Subcutaneous adipose tissue (tissue), 4 donors: ENCODE data around the gene AUTS2. TPM values are rescaled to one million over a fixed set of nuclear protein-coding genes. Genes with fewer than 3 reads are reported as not detected.

Experiments
- total RNA-seq, 4 donors: library from RNA; depleted of rRNA; stranded (reverse); fragments of >200 nt; gene quantifications; one replicate each; pipeline ENCODE4 v1.1.0, GENCODE V29; 2016
- TF ChIP-seq, protein P1 (sequence below): fragments of 450-650 bp; IDR thresholded peaks from one replicate; pipeline ENCODE4 v1.5.1; 2016; ENCODE audit warnings: low read depth, mild to moderate bottlenecking, control low read depth, antibody characterized with exemption, moderate library complexity

AUTS2 gene
- total RNA-seq, 4 donors from 2014 or later = 22.4 to 46.9 (median 27.4) TPM

DNA sequence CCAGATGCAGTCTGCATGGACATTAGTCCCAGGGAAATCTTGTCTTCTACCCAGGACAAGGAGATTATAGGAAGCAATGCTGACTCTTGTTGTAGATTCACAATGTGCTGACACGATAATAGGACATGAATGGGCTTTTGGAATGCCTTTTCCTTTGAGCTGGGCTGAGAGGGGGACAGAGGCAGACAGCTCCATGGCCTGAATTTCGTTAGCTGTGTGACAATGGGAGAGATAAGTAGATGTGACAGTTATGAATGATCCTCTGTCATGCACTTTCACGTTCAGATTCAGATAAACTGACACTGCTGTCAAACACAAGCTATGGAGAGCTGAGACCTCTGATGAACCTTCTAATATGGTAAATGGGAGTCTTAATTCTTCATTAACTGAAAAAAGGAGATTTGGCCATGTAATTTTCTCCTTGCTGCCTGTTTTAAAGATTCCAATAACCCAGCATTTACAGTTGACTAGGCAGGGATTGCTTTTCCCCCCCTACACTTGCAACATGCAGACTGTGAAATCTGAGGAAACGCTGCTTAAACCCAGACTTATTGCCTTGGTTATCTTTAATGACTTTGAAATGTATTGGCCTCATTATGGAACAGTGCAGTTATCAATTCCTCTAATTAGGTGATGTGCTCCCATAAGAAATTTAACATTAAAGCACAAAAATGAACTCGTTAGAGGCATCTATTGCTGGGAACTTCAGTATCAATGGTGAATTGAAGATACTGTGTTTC lies 669.3 kb downstream of the AUTS2 start:
- TF ChIP-seq, protein P1, sequence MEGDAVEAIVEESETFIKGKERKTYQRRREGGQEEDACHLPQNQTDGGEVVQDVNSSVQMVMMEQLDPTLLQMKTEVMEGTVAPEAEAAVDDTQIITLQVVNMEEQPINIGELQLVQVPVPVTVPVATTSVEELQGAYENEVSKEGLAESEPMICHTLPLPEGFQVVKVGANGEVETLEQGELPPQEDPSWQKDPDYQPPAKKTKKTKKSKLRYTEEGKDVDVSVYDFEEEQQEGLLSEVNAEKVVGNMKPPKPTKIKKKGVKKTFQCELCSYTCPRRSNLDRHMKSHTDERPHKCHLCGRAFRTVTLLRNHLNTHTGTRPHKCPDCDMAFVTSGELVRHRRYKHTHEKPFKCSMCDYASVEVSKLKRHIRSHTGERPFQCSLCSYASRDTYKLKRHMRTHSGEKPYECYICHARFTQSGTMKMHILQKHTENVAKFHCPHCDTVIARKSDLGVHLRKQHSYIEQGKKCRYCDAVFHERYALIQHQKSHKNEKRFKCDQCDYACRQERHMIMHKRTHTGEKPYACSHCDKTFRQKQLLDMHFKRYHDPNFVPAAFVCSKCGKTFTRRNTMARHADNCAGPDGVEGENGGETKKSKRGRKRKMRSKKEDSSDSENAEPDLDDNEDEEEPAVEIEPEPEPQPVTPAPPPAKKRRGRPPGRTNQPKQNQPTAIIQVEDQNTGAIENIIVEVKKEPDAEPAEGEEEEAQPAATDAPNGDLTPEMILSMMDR = no peak

DNA sequence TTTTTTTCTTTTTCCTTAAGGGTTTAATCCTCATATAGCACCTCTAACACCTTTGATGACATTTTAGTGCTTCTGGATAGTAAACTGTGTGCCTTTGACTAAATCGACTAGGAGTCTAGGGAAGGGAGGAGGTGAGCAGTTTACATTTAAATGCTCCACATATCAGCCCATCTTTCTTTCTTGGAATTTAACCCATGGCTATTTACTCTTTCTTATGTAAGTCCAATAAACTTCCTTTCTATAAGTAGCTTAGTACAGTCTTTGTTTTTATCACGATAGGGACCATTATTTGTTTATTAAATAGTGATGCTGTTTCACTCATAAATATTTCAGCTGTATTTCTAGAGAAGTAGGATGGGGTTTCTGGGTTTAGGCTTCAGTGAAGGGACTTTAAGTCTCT lies 669.9 kb downstream of the AUTS2 start:
- TF ChIP-seq, protein P1 = no peak

- TF ChIP-seq, protein P1 = no peak
These were observed 671.9 kb downstream of the AUTS2 start for GRCh38 chr7:70270149-70270548.

- TF ChIP-seq, protein P1 = no peak
These were observed 673.4 kb downstream of the AUTS2 start for GRCh38 chr7:70271617-70272081.

DNA sequence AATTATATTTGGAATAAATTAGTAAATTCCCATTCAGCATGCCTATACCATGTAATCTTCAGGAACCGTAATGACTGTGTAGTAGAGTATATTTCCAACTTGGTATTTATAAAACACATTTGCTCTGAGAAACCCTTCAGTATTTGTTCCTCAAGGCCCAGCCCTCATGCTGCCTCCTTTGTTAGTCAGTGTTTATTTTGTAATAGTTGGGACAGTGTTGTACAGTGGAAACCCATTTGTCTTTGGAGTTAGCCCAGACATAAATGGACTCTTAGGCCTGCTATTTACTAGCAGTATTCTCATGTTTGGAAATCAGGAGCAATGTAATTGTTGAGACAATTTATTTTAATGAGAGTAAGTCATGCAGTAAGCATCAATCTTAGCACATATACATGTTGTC lies 686.9 kb downstream of the AUTS2 start:
- TF ChIP-seq, protein P1 = no peak

GRCh38 chr7:70285854-70286253 lies 687.6 kb downstream of the AUTS2 start:
- TF ChIP-seq, protein P1 = no peak

DNA sequence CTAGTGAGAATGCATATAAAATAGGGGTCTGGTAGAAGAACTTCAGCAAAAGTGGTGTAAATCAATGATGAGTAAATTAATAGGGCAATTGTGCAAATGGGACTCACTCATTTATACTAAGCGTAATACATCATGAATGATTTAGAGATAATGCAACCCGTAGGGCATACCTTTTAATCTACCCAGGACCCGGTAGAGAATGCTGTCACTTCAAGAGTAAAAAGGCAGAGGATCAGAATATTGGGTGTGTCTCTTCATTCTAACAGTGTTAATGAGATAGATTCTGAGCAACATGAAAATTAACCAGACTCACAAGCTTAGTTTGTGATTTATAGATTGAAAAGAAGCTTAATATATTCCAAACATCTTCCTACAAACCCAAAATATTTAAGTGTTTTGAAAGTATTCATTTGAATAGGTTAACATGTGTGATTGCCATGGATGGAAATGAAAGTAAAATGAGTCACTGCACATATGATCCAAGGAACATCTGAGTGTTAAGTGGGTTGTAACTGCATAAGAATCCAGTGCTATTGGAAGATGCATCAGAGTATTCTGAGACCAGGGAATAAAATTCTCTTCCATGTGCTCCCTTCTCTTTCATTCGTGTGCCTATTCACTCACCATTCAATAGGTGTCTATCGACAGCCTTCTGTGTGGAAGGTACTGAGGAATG lies 690.6 kb downstream of the AUTS2 start:
- TF ChIP-seq, protein P1 = no peak
